B cell (primary cell): ENCODE data around the gene CSF1.

Experiments
- EZH2 ChIP-seq: IDR thresholded peaks from 2 replicates; pipeline ENCODE4 v1.6.1; 2012; ENCODE audit warnings: borderline replicate concordance, low read depth, mild to moderate bottlenecking, moderate library complexity, low read length; ENCODE audit not compliant: insufficient read depth, poor library complexity, severe bottlenecking
- TF ChIP-seq, protein P1 (sequence below): fragments of 200-600 bp; IDR thresholded peaks from one replicate; pipeline ENCODE4 v1.8.0; 2022; ENCODE audit warnings: antibody characterized with exemption, mild to moderate bottlenecking

DNA sequence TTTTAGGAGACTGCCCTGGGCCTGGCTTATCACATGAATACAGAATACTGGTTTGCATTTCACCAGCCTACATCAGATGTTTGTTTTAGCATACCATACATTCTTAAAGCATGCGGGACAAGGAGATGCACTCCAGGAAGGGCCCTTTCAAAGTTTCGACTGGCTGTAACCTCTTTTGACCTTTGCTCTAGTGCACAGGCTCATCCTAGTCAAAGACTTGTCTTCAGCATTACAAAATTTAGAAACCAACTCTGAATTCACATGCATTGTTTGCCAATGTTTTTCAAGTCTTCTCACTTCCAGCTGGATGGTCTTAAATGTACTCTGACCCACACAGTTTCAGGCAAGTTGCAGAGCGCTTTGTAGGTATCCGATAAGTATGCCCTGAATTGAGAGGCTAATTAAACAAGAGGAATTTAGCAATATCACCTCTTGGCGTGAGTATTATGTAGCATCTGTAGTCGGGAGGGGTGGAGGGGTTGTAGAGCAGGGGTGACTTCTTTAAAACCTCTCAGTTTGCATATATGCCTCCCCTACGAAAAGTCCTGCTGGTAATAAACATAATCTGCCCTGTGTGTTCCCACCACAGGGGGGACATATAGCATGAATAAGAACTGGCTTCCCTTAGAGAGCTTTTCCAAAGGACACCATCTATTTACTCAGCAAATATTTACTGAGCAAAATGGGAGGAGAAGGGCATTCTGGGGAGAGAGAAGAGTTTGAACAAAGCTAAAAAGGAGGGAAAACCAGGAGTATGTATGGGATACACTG is 49.5 kb downstream of the CSF1 start:
- TF ChIP-seq, protein P1, sequence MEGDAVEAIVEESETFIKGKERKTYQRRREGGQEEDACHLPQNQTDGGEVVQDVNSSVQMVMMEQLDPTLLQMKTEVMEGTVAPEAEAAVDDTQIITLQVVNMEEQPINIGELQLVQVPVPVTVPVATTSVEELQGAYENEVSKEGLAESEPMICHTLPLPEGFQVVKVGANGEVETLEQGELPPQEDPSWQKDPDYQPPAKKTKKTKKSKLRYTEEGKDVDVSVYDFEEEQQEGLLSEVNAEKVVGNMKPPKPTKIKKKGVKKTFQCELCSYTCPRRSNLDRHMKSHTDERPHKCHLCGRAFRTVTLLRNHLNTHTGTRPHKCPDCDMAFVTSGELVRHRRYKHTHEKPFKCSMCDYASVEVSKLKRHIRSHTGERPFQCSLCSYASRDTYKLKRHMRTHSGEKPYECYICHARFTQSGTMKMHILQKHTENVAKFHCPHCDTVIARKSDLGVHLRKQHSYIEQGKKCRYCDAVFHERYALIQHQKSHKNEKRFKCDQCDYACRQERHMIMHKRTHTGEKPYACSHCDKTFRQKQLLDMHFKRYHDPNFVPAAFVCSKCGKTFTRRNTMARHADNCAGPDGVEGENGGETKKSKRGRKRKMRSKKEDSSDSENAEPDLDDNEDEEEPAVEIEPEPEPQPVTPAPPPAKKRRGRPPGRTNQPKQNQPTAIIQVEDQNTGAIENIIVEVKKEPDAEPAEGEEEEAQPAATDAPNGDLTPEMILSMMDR: no peak
- no peak for TF ChIP-seq EZH2
